ENCODE data around the gene ZBTB43. TPM values are rescaled to one million over a fixed set of nuclear protein-coding genes. Genes with fewer than 3 reads are reported as not detected.

ZBTB43 gene
- total and polyA plus RNA-seq, 2 of the 4 experiments (the other 2 are of a cell fraction), result 4.5 to 15.1 TPM

GRCh38 chr9:126819482-126819881, 14.6 kb downstream of the ZBTB43 start:
- Histone ChIP-seq H3K18ac (ENCODE audit: low read depth, low read length) (no peak overlapping the region), H3K4me1 (ENCODE audit: control insufficient read depth, insufficient read depth, low read length) (no peaks in the 10 kb centered on the region), H3K23ac (ENCODE audit: low read depth, low read length) (no peak overlapping the region), H4K8ac (ENCODE audit: low read depth in 2 of 2, low read length in 2 of 2) (no peak overlapping the region), H3K79me1 (ENCODE audit: low read depth in 1 of 2, low read length in 2 of 2) (peaks cover 30 to 54% of the 10 kb centered on the region in 2 experiments), H3K9me3 (ENCODE audit: control insufficient read depth, insufficient read depth, low read length) (peaks cover 13% of the 10 kb centered on the region), H2AK5ac (ENCODE audit: low read depth, low read length) (no peak overlapping the region), H3K27me3 (ENCODE audit: control insufficient read depth, insufficient read depth, low read length) (no peaks in the 10 kb centered on the region), H4K91ac (ENCODE audit: insufficient read depth, low read depth, low read length) (no peak overlapping the region), H2BK120ac (ENCODE audit: low read depth, low read length) (no peak overlapping the region), H3K27ac (ENCODE audit: insufficient read depth, low read length) (no peak overlapping the region), H2BK15ac (ENCODE audit: low read depth, low read length) (no peak overlapping the region), H3K9ac (ENCODE audit: low read depth, low read length) (no peak overlapping the region), H4K20me1 (ENCODE audit: insufficient read depth, low read length) (peaks cover 22% of the 10 kb centered on the region), H3K4me3 (ENCODE audit: insufficient read depth, low read depth, low read length) (no peak overlapping the region), H4K5ac (ENCODE audit: low read depth, low read length) (no peak overlapping the region), H2BK5ac (ENCODE audit: low read depth, low read length, poor library complexity, severe bottlenecking) (no peak overlapping the region), H2AFZ (replicated peaks; ENCODE audit: low read length, poor library complexity) (no peak overlapping the region), H3K9me1 (ENCODE audit: insufficient read depth, low read length) (no peaks in the 10 kb centered on the region; the same call in 1 of the 2 replicates), H3K56ac (ENCODE audit: extremely low read depth, insufficient read depth, low read length) (no peak overlapping the region), H3K14ac (replicated peaks; ENCODE audit: low read depth, low read length) (no peak overlapping the region), H3K4me2 (ENCODE audit: low read depth, low read length) (no peak overlapping the region), H3K4ac (ENCODE audit: low read depth, low read length) (no peak overlapping the region), H3K36me3 (ENCODE audit: control insufficient read depth, insufficient read depth, low read length) (peaks cover 13% of the 10 kb centered on the region), H2AK9ac (replicated peaks; ENCODE audit: low read depth, low read length, poor library complexity) (no peak overlapping the region), H2BK20ac (ENCODE audit: low read depth, low read length) (no peak overlapping the region)
- DNase-seq (no peak), ATAC-seq (ENCODE audit: low read depth) (no peak)
- dilution Hi-C loops (cut with HindIII; ENCODE audit: low sequenced_read_pairs, unreplicated experiment), result no loop called here
- no CpG with 5 or more reads among the region's 1 CpG for WGBS, 2 experiments (ENCODE audit: extremely low coverage in 2 of 2, insufficient read length in 1 of 2)
- TF ChIP-seq NFE2L2 (IDR thresholded peaks at IDR 0.05; ENCODE audit: low read depth, low read length), result no peak
- TF ChIP-seq ELK1 (IDR thresholded peaks at IDR 0.05; ENCODE audit: borderline replicate concordance, low read depth, low read length), result no peak
- no peak for TF ChIP-seq MXI1 (IDR thresholded peaks at IDR 0.05; ENCODE audit: borderline replicate concordance, low read depth, low read length)
- no peak for TF ChIP-seq MAZ (IDR thresholded peaks at IDR 0.05; ENCODE audit: borderline replicate concordance, low read depth, low read length)
- no peak for TF ChIP-seq CHD1 (IDR thresholded peaks at IDR 0.05; ENCODE audit: low read depth, low read length)
- TF ChIP-seq BHLHE40 (IDR thresholded peaks at IDR 0.05; ENCODE audit: low read depth, low read length), result no peak
- TF ChIP-seq RAD21 (IDR thresholded peaks at IDR 0.05; ENCODE audit: low read length), result no peak
- no peak for TF ChIP-seq RFX5 (IDR thresholded peaks at IDR 0.05; ENCODE audit: low read depth, low read length)
- no peak for TF ChIP-seq FOS (IDR thresholded peaks at IDR 0.05; ENCODE audit: low read depth, low read length)
- TF ChIP-seq POLR2A (IDR thresholded peaks at IDR 0.05; ENCODE audit: low read depth, low read length), result no peak
- no peak for TF ChIP-seq CTCF (conservative IDR thresholded peaks at IDR 0.05; ENCODE audit: low read depth, low read length)
- TF ChIP-seq USF2 (IDR thresholded peaks at IDR 0.05; ENCODE audit: low read depth, low read length), result no peak
- no peak for TF ChIP-seq RCOR1 (IDR thresholded peaks at IDR 0.05; ENCODE audit: insufficient replicate concordance, low read length)
- TF ChIP-seq CEBPB (IDR thresholded peaks at IDR 0.05; ENCODE audit: low read depth, low read length), result no peak
- TF ChIP-seq SMC3 (IDR thresholded peaks at IDR 0.05; ENCODE audit: low read depth, low read length), result no peak
- in situ Hi-C loops (cut with MboI; ENCODE audit: low sequenced_read_pairs), result no loop called here
- CTCF ChIA-PET, result no interaction called here
- intact Hi-C loops (cut with micrococcal nuclease), result no loop called here
- no TSS peak for BruUV-seq (replicated peaks)
- POLR2A ChIA-PET (ENCODE audit: unreplicated experiment), result no interaction called here

Data from IMR-90 (cell line).